Measurements from ENCODE around the gene TNC. TPM values are rescaled to one million over a fixed set of nuclear protein-coding genes. Genes with fewer than 3 reads are reported as not detected.

The TNC gene
- total RNA-seq, 2 donors from 2014 or later: 7.4 to 16.9 TPM

DNA sequence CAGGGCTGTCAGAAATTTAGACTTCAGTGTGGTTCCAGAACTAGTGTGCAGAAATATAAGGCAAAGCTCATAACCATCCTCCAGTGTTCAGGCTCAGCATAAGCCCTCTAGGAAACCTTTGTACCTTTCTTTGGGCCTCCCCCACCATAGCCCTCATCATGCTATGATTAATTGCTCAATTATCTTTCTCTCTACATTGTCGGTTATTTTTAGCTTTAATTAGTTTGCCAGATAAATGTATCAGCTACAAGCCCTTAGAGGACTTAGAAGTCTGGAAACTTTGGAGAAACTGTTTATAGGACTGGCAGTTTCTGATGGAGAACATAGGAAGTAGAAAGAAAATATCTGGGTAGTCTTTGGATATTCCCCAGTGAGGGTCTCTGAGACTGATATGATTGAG, 43.5 kb upstream of the TNC start:
- H3K27me3 ChIP-seq: no peaks in the 10 kb centered on the region
- H3K4me1 ChIP-seq: no peaks in the 10 kb centered on the region
- no peaks in the 10 kb centered on the region for H3K36me3 ChIP-seq
- DNase-seq (ENCODE audit: low spot score): no peak
- TF ChIP-seq, protein P1, sequence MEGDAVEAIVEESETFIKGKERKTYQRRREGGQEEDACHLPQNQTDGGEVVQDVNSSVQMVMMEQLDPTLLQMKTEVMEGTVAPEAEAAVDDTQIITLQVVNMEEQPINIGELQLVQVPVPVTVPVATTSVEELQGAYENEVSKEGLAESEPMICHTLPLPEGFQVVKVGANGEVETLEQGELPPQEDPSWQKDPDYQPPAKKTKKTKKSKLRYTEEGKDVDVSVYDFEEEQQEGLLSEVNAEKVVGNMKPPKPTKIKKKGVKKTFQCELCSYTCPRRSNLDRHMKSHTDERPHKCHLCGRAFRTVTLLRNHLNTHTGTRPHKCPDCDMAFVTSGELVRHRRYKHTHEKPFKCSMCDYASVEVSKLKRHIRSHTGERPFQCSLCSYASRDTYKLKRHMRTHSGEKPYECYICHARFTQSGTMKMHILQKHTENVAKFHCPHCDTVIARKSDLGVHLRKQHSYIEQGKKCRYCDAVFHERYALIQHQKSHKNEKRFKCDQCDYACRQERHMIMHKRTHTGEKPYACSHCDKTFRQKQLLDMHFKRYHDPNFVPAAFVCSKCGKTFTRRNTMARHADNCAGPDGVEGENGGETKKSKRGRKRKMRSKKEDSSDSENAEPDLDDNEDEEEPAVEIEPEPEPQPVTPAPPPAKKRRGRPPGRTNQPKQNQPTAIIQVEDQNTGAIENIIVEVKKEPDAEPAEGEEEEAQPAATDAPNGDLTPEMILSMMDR (IDR thresholded peaks at IDR 0.05): no peak
- no peaks in the 10 kb centered on the region for H3K9me3 ChIP-seq
- H3K4me3 ChIP-seq: no peak overlapping the region
- no peak overlapping the region for H3K27ac ChIP-seq

DNA sequence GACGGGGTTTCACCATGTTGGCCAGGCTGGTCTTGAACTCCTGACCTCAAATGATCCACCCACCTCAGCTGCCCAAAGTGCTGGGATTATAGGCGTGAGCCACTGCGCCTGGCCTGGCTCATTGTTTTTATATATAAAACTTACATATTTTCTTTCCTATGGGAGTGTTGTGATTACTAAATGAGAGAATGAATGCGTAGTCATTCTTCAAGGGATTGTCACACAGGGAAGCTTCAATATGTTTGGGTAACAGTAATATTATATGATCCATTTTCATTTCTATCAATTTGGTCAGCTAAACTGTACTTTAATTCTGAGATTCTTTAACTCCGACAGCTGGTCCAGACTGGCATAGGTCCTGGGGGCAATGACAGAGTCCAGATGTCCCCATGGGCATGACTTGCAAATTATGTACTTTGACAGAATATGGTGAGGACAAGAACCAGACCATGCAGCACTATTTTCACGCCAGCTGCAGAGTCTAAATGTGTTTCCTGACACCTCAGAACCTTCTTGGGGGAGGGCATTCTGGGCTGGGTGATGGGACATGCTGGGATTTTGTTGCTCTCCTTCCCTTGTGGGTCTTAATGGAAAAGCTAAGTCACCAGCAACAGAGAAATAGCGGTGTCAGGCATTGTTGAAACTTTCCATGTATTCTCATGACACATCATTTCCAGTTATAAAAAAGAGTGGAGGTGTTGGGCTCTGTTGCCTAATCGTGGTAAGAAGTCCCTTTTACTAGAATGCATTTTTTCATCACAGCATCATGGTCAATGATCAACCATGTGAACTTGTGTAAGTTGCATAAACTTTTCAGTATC, 40.9 kb upstream of the TNC start:
- no peaks in the 10 kb centered on the region for H3K36me3 ChIP-seq
- no peak for DNase-seq (ENCODE audit: low spot score)
- H3K27me3 ChIP-seq: no peaks in the 10 kb centered on the region
- no peak overlapping the region for H3K27ac ChIP-seq
- no peaks in the 10 kb centered on the region for H3K9me3 ChIP-seq
- TF ChIP-seq, protein P1 (IDR thresholded peaks at IDR 0.05): no peak
- no peak overlapping the region for H3K4me3 ChIP-seq
- H3K4me1 ChIP-seq: no peaks in the 10 kb centered on the region

DNA sequence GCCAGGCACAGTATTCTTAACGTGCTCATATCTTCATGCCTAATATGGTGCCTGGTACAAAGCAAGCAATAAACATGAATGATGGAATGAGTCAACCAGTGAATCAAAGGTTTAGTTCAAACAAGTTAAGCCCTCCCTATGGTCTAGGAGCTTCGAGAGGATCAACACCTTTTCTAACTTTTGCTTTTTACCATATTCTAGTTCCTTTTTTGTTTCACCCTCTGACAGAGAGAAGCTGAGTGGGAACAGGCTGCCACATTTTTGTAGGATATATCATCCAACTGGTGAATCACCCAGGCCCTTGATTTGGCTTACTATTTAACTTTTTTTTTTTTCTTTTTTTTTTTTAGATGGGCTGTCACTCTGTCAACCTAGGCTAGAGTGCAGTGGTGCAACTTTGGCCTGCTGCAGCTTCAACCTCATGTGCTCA, 39.3 kb upstream of the TNC start:
- TF ChIP-seq, protein P1 (IDR thresholded peaks at IDR 0.05): no peak
- DNase-seq (ENCODE audit: low spot score): no peak
- no peak overlapping the region for H3K4me3 ChIP-seq
- no peaks in the 10 kb centered on the region for H3K9me3 ChIP-seq
- H3K36me3 ChIP-seq: no peaks in the 10 kb centered on the region
- no peaks in the 10 kb centered on the region for H3K4me1 ChIP-seq
- H3K27me3 ChIP-seq: no peaks in the 10 kb centered on the region
- peak overlapping the region in 1 of 2 donors; percentile 11 for H3K27ac ChIP-seq

DNA sequence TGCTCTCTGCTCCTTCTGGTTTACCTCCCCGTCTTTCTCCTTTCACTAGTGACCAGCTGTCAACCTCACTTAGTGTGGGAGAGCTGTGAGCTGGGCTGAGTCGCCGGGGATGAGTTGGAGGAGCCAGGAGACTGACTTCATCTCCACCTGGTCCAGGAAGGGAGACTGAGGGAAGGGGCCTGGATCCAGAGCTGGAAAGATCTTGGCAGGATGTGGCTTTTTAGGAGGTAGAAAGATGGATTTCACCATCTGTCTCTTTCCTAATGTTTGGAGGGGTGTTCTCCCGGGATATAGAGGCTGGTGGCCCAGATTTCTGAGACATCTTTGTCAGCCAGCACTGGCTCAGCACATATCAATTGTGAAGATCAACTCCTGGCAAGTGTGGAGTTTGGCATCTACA, 37.1 kb upstream of the TNC start:
- Histone ChIP-seq H3K9me3 (no peaks in the 10 kb centered on the region), H3K36me3 (no peaks in the 10 kb centered on the region), H3K4me1 (no peaks in the 10 kb centered on the region), H3K27ac (no peak overlapping the region), H3K4me3 (no peak overlapping the region), H3K27me3 (no peaks in the 10 kb centered on the region)
- TF ChIP-seq, protein P1 (IDR thresholded peaks at IDR 0.05): no peak
- DNase-seq (ENCODE audit: low spot score): no peak

DNA sequence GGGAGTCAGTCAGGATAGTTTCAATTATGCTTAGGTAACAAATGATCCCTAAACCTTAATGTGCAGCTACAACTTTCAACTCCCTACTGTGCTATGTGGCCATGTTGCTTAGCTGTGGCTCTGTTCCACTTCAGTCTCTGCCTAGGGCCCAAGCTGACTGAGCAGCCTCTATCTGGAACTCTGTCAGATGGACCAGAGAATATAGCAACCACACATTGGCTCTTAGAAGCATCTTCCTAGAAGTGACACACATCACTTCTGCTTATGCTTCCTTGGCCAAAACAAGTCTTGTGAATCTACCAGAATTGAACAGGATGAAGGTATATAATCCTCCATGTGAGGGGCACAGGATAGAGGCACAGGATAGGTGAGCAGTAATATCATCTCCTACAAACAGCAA, 36.7 kb upstream of the TNC start:
- no peaks in the 10 kb centered on the region for H3K36me3 ChIP-seq
- TF ChIP-seq, protein P1 (IDR thresholded peaks at IDR 0.05): no peak
- no peak overlapping the region for H3K4me3 ChIP-seq
- no peak overlapping the region for H3K27ac ChIP-seq
- H3K9me3 ChIP-seq: no peaks in the 10 kb centered on the region
- no peaks in the 10 kb centered on the region for H3K27me3 ChIP-seq
- no peak for DNase-seq (ENCODE audit: low spot score)
- no peaks in the 10 kb centered on the region for H3K4me1 ChIP-seq

Data from right atrium auricular region (tissue), 2 donors.